ENCODE data around the gene BANP. TPM values are rescaled to one million over a fixed set of nuclear protein-coding genes. Genes with fewer than 3 reads are reported as not detected.
"Not testable (repeated sequence)": the region's sequence is repeated elsewhere in the genome, so short reads cannot be mapped to it uniquely, and the experiment has no call there.

BANP gene
- total and polyA plus RNA-seq, 2 of the 8 experiments (the other 6 are each of a cell fraction or from before 2014, with no cell fraction given): 25.8 to 39.8 TPM

DNA sequence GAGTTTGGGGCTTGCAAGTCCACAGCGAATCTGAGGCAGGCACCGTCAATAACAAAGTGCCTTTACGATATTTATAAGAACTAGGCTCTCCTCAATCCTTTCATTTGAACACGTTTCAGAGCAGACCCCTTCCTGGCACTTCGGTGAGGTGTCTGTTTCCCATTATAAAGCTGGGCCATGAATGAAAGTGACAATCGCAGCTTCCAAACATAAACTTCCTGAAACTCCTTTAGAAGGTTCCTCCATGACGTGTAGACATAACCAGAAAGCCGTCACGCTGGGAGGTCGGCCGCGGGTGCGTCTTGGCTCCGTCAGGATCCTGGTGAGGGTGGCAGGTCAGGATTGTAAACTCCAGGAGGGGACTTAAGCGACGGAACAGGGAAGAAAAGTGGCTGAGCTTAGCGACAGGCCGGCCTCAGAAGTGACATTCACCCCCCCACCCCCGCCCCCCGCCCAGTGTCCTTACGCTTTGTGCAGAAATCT, 150.4 kb downstream of the BANP start:
- H3K79me1 ChIP-seq (ENCODE audit: low read depth, low read length); H3K14ac ChIP-seq (ENCODE audit: insufficient read length); H2AFZ ChIP-seq (ENCODE audit: low read length); H3K27me3 ChIP-seq (replicated peaks in 1 of 4; ENCODE audit: control insufficient read depth in 3 of 4, extremely low read depth in 1 of 4, insufficient read depth in 3 of 4, low read length in 3 of 4); H3K4me2 ChIP-seq (ENCODE audit: insufficient read depth in 1 of 2, low read depth in 2 of 2, low read length in 2 of 2); FAIRE-seq; H2BK20ac ChIP-seq (ENCODE audit: low read length); H3K4ac ChIP-seq (replicated peaks; ENCODE audit: insufficient read length, low read depth, low read length); H3K23ac ChIP-seq (ENCODE audit: insufficient read length); DNase-seq (ENCODE audit: low read depth in 1 of 2, low spot score in 2 of 2); H2BK5ac ChIP-seq (ENCODE audit: low read depth, low read length); H2BK15ac ChIP-seq (ENCODE audit: low read length); H2AK5ac ChIP-seq (ENCODE audit: low read depth, low read length); CTCF ChIA-PET (ENCODE audit: partially characterized antibody); H3K79me2 ChIP-seq (ENCODE audit: control insufficient read depth in 1 of 2, insufficient read depth in 2 of 2, low read length in 2 of 2); H3K23me2 ChIP-seq (ENCODE audit: low read depth, low read length); H3K18ac ChIP-seq (ENCODE audit: extremely low read depth, low read length); H3K27ac ChIP-seq (ENCODE audit: low read depth, low read length); H4K8ac ChIP-seq (ENCODE audit: extremely low read depth, insufficient read depth, low read length); H3K36me3 ChIP-seq (ENCODE audit: control insufficient read depth in 2 of 4, insufficient read depth in 4 of 4, low read length in 3 of 4); H4K20me1 ChIP-seq (replicated peaks in 1 of 2; ENCODE audit: control insufficient read depth in 1 of 2, insufficient read depth in 2 of 2, low read length in 2 of 2); H2BK120ac ChIP-seq (replicated peaks; ENCODE audit: low read depth, low read length); H3K9me3 ChIP-seq (ENCODE audit: insufficient read depth in 2 of 2, low read depth in 1 of 2, low read length in 1 of 2); H4K91ac ChIP-seq (replicated peaks; ENCODE audit: insufficient read length, low read length); H3K9ac ChIP-seq (replicated peaks in 1 of 4; ENCODE audit: extremely low read depth in 1 of 4, low read depth in 3 of 4, low read length in 3 of 4); H3K4me3 ChIP-seq (ENCODE audit: extremely low read depth in 1 of 4, insufficient read depth in 2 of 4, low read depth in 3 of 4, low read length in 4 of 4); H2BK12ac ChIP-seq (ENCODE audit: low read depth, low read length); H3K4me1 ChIP-seq (replicated peaks in 1 of 4; ENCODE audit: control insufficient read depth in 3 of 4, insufficient read depth in 4 of 4, low read length in 3 of 4); H3K56ac ChIP-seq (replicated peaks; ENCODE audit: insufficient read length, low read depth, low read length); H4K5ac ChIP-seq (ENCODE audit: insufficient read length, low read depth, low read length): not testable (repeated sequence)
- POLR2A ChIA-PET (ENCODE audit: partially characterized antibody): interaction anchor here (0.6 kb wide), 1 partner anchor 180 kb away, joined by 3 read pairs; no protein-coding TSS in a partner anchor
- 89% methylated on average over 16 of the region's 21 CpGs; no CpG with 5 or more reads in 1 of the 2 experiments for WGBS, 2 experiments (ENCODE audit: extremely low coverage in 1 of 2, insufficient coverage in 1 of 2, insufficient read length in 1 of 2, insufficient replicate concordance in 2 of 2, low coverage in 1 of 2, low lambda C conversion rate in 2 of 2, missing lambda C conversion rate in 1 of 2)
